Skin of body (tissue), 2 donors: ENCODE measurements around the gene SLC5A2. TPM values are rescaled to one million over a fixed set of nuclear protein-coding genes. Genes with fewer than 3 reads are reported as not detected.
"Not testable (repeated sequence)": the region's sequence is repeated elsewhere in the genome, so short reads cannot be mapped to it uniquely, and the experiment has no call there.

Source experiments
- DNase-seq: peaks from one replicate; lab custom pipeline; 2025; lab: John Stamatoyannopoulos, UW
- total RNA-seq: library from RNA; depleted of rRNA; stranded (reverse); fragments of >200 nt; gene quantifications from one replicate; pipeline ENCODE4 v1.2.3, GENCODE V29; 2014

The SLC5A2 gene
- total RNA-seq, 1 donor from 2014 or later: 0.10 TPM

DNA sequence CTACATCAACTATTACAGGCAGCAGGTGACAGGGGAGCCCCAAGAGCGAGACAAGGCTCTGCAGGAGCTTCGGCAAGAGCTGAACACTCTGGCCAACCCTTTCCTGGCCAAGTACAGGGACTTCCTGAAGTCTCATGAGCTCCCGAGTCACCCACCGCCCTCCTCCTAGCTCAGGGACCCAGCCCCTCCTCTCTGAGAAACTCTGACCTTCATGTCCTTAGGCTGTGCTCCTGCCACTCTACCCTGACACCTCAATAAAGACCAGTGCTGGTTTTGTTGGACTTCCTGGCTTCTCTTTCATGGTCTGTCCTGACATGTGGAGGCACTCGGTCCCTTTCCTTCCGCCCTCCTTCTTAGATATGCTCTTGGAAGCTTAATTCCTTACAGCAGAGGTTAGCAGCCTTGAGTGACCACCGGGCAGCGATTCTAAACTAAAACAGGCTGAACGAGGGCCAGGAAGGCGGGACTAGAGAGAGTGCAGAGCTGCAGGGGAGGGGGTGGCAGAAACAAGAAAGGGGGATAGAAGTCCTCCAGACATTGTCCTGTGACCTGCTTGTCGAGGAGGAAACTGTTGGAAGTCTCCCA is 45.7 kb downstream of the SLC5A2 start:
- no peak for DNase-seq

DNA sequence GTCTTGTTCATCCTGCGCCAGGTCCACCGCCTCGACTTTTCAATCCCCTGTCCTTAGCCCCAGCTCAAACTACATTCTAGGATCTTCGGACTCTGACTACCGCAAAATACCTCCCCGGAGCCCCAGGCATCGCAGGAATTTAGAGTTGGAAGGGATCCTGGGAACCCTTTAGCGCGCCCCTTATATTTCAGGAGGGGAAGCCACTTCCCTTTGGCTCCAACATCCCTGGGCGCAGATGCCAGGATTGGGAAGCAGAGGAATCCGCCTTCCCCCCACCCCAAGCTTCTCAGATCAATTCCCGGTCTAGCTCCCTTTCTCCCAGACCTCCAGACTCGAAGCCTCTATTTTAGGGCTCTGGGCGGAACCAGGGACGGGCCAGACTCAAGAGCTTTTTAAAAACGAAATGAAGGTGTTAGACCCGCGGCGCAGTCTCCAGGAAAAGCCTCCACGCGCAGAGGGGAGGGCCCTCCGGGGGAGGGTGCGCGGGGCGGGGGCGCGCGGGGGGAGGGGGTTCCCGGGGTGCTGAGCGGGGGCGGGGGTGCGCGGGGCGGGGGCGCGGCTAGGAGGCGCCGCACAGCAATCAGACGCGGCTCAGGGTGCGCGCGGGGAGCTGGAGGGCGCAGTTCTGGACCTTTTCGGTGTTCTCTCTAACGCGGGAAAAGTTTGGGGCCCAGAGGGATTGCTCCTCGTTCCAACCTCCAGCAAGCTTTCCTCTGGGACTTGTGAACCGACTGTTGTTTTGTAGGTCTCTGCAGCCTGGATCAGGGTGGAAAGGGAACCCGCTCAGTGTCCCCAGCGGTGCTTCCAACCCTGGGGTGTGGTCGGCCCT is 46.4 kb downstream of the SLC5A2 start:
- no peak for DNase-seq

DNA sequence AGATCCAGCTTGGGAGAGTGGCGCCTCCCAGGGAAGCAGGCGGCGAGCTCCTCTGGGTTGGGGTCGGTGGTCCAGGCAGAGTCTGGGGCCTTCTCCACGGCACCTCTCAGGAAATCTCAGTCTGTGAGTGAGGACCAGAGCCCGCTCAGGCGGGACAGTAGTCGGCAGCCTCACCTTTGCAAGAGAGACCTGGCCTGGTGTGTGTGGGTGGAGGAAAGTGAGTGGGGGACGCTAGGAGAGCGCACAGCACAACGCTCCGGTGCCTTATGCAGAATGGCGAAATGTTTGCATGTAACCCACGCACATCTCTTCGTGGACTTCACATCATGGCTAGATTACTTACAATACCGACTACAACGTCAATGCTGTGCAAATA is 47.0 kb downstream of the SLC5A2 start:
- no peak for DNase-seq

DNA sequence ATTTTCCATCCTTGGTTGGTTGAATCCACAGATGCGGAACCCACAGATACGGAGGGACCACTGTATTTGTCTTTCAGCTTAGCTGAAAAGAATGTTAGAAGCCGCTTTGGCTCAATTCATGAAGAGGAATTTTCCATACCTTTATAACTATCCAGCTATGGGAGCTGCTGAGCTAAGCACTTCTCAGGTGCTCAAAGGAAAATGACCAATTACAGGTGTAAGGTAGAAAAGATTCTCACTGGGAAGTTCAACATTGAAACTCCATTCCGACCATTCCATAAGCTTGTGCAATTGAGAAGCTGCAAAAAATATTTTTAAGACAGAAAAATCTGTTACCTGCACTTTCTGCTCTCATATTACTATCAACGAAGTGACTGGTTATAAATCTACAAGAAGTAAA is 47.5 kb downstream of the SLC5A2 start:
- DNase-seq: no peak

DNA sequence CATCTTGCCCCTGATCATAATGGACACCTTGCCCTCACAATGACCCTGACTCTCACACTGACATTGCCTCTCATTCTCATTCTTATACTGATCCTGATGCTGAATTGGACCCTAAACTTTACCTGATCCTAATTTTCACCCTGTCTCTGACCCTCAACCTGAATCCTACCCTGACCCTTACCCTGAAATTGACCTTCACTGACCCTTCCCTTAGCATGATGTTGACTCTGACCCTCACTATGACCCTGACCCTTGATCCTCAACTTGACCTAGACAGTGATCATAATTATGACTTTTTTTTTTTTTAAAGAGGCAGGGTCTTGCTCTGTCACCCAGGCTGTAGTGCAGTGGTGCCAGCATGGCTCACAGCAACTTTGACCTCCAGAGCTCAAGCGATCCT is 48.2 kb downstream of the SLC5A2 start:
- no peak for DNase-seq

DNA sequence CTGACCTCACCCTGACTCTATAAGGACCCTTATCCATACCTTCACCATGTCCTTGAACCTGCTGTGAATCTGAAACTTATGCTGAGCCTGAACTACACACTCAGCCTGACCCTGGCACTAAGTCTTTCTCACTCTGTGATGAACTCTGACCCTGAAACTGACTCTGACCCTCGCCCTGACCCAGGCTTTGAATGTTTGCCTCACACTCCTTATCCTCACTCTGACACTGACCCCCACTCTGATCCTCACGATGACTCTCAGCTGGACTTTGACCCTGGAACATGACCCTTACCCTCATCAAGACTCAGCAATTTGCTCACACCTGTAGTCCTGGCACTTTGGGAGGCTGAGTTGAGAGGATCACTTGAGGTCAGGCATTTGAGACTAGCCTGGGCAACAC is 49.2 kb downstream of the SLC5A2 start:
- DNase-seq: no peak

DNA sequence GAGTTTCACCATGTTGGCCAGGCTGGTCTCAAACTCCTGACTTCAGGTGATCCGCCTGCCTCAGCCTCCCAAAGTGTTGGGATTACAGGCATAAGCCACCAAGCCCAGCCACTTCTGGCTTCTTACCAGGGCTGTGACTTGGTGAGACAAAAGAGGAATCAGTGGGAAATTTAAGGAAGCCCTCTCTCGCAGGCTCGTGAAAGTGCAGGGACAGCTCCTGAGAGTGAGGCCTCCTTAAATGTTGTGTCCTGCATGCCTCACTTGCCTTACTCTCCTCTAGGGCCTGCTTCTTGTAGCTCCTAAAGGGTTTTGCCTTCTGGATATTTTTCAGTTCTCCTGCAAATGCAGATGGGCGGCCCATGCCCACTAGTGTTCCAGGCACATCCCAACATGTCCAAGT is 50.0 kb downstream of the SLC5A2 start:
- no peak for DNase-seq

DNA sequence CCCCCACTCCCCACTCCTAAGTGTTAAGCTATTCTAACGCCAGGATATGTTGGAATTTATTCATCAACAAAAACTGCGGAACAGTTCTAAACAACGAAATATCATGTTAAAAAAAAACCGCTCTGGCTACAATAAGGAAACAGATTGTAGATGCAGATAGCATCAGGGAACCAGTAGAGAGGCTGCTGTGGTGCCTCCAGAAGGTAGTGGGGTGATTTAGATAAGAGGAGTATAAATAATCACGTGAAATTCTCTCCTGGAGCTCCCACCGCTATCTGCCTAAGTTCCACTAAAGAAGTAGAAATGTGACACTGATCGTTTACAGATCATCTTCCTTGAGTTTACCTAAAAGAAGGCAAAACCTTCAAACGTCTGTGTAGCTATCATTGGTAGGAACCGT is 52.8 kb downstream of the SLC5A2 start:
- DNase-seq: no peak

DNA sequence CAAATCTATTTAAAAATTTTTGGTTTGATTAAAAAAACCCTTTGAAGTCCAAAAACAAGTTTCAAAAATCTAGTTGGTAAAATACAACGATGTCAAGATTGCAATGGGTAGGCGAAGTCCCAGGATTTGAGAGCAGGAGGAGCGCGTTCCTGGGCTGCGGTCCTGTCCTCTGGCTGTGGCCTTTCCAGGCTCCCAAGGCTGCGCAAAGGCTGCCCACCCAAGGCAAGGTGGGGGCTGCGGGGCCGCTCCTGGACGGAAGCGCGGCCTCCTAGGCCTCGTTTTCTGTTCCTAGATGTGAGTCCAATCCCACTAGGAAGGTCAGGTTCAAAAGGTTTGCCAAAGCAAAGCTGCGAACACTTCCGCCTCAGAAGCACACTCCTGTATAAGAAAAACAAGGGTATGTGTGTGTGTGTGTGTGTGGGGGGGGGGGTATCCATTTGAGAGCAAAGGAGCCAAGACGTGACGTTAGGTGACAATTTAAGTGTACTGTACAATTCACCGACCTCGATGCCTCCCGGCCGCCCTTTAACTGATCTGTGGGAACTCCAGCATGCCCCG is 54.0 kb downstream of the SLC5A2 start:
- DNase-seq: no peak

DNA sequence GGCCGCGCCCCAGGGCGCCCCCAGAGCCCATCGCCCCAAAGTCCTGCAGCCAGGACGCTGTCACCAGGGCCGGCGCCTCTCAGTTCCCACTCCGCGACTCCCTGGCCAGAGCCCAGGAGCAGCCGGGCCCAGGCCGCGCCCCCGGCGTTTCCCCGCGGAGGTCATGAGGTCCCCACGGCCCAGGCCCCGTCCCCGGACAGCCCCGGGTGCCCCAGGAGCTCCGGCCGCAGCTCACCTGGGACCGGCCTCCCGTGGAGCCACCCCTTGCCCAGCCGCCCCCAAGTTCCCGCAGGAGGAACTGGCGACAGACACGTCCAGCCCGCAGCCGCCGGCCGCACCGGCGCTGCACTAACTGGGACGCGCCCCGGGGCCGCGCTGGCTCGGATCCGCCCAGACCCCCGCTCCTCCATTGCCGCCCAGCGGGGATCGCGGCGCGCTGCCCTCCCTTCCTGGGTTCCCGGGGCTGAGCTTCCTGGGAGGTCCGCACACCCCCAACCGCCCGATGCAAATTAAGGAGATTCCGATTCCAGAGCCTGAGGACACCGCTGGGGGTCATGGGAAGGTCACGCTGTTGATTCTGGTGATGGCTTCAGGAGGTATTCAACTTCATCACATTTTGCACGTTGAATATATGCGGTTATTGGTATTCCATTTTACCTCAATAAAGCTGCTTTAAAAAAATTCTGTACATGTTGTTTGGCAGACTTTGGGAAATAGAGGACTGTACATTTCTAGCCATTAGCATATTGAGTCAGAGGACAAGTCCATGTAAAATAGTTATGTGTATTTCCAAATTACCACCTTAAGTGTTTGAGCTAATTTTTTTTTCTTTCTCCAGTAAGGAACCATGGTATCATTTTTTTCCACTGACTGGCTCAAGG is 54.7 kb downstream of the SLC5A2 start:
- DNase-seq: no peak

DNA sequence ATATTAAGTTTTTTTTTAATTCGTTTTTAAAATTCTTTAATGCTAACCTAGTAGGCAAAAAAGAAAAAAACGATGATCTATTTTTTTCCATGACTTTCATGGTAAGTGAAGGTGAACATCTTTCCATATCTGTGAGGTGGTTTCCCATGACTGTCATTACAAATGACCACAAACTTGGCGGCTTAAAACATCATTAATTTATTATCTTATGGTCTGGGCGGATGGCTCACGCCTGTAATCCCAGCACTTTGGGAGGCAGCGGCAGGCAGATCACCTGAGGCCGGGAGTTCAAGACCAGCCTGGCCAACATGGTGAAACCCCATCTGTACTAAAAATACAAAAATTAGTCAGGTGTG is 55.3 kb downstream of the SLC5A2 start:
- not testable (repeated sequence) for DNase-seq

DNA sequence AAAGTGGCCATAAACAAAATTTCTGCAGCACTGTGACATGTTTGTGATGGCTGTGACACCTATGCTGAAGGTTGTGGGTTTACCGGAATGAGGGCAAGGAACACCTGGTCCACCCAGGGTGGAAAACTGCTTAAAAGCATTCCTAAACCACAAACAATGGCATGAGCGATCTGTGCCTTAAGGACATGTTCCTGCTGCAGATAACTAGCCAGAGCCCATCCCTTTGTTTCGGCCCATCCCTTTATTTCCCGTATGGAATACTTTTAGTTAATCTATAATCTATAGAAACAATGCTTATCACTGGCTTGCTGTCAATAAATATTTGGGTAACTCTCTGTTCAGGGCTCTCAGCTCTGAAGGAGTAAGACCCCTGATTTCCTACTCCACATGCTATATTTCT is 56.8 kb downstream of the SLC5A2 start:
- not testable (repeated sequence) for DNase-seq

Other genes starting within 250 kb of the SLC5A2 start
- gene ITGAM, start 223.1 kb upstream of the SLC5A2 start, total RNA-seq: 9.8 TPM
- 3.3 TPM for gene ITGAX, start 127.9 kb upstream of the SLC5A2 start, total RNA-seq
- gene ITGAD, start 89.8 kb upstream of the SLC5A2 start, total RNA-seq: 0.10 TPM
- gene COX6A2, start 54.8 kb upstream of the SLC5A2 start, total RNA-seq: 16.3 TPM
- 0.59 TPM for gene ZNF843, start 40.3 kb upstream of the SLC5A2 start, total RNA-seq
- 3.6 TPM for gene ARMC5, start 23.6 kb upstream of the SLC5A2 start, total RNA-seq
- 20.2 TPM for gene TGFB1I1, start 11.0 kb upstream of the SLC5A2 start, total RNA-seq
- gene RUSF1, start 25.3 kb downstream of the SLC5A2 start, total RNA-seq: 33.2 TPM
- gene AHSP, start 44.8 kb downstream of the SLC5A2 start, total RNA-seq: 111 TPM